Activated CD8-positive, alpha-beta memory T cell treated with anti-CD3 and anti-CD28 coated beads, Interleukin-2, amount 50 U/mL, for 4 hours (primary cell): Measurements from ENCODE around the gene SLC44A1.
A peak's percentile ranks its signal among the peaks of the same experiment; 100 is the strongest.

Experiments
- DNase-seq: peaks from one replicate; pipeline ENCODE4 v3.0.0-alpha.2; 2020

The SLC44A1 gene

GRCh38 chr9:105437704-105438103 is 193.3 kb downstream of the SLC44A1 start:
- no peak for DNase-seq

GRCh38 chr9:105438141-105438806 is 193.8 kb downstream of the SLC44A1 start:
- DNase-seq: no peak

- no peak for DNase-seq
Measured at GRCh38 chr9:105439428-105439827, 195.0 kb downstream of the SLC44A1 start.

GRCh38 chr9:105441616-105442160 is 197.2 kb downstream of the SLC44A1 start:
- no peak for DNase-seq

- DNase-seq: no peak
Measured at GRCh38 chr9:105443121-105443520, 198.7 kb downstream of the SLC44A1 start.

GRCh38 chr9:105444130-105444529 is 199.7 kb downstream of the SLC44A1 start:
- no peak for DNase-seq

- DNase-seq: no peak
Measured at GRCh38 chr9:105445203-105445881, 200.9 kb downstream of the SLC44A1 start.

- no peak for DNase-seq
Measured at GRCh38 chr9:105447386-105447813, 202.9 kb downstream of the SLC44A1 start.

- DNase-seq: peak; percentile 73
Measured at GRCh38 chr9:105447814-105448812, 203.7 kb downstream of the SLC44A1 start, which contains the start of gene FSD1L. Gene FSD1L, plus strand, starts transcription at chr9:105448034. Its CDS starts 187 bp downstream, at chr9:105448221.

- DNase-seq: no peak
Measured at GRCh38 chr9:105449081-105449480, 204.6 kb downstream of the SLC44A1 start.

- DNase-seq: no peak
Measured at GRCh38 chr9:105452185-105452584, 207.7 kb downstream of the SLC44A1 start.

GRCh38 chr9:105455836-105456475 is 211.5 kb downstream of the SLC44A1 start:
- no peak for DNase-seq

- no peak for DNase-seq
Measured at GRCh38 chr9:105457560-105458294, 213.3 kb downstream of the SLC44A1 start.

- no peak for DNase-seq
Measured at GRCh38 chr9:105458404-105458803, 214.0 kb downstream of the SLC44A1 start.

GRCh38 chr9:105459336-105459735 is 214.9 kb downstream of the SLC44A1 start:
- DNase-seq: no peak

GRCh38 chr9:105466898-105467455 is 222.5 kb downstream of the SLC44A1 start:
- no peak for DNase-seq

- no peak for DNase-seq
Measured at GRCh38 chr9:105468875-105469274, 224.4 kb downstream of the SLC44A1 start.

- DNase-seq: no peak
Measured at GRCh38 chr9:105473221-105473620, 228.8 kb downstream of the SLC44A1 start.

GRCh38 chr9:105475302-105475701 is 230.9 kb downstream of the SLC44A1 start:
- no peak for DNase-seq

GRCh38 chr9:105479846-105480245 is 235.4 kb downstream of the SLC44A1 start:
- no peak for DNase-seq

GRCh38 chr9:105483618-105484017 is 239.2 kb downstream of the SLC44A1 start:
- no peak for DNase-seq
